NCI-H446 treated with DMSO at 0.1 percent for 48 hours (cell line): Measurements from ENCODE around the gene AHI1.
"Not testable (repeated sequence)": the region's sequence is repeated elsewhere in the genome, so short reads cannot be mapped to it uniquely, and the experiment has no call there.

Experiments used
- DNase-seq: peaks from one replicate; lab custom pipeline; 2025; lab: John Stamatoyannopoulos, UW

The AHI1 gene

GRCh38 chr6:135390458-135390857 lies 107.1 kb downstream of the AHI1 start:
- no peak for DNase-seq

- DNase-seq = no peak
These were observed 112.2 kb downstream of the AHI1 start for GRCh38 chr6:135385299-135385698.

GRCh38 chr6:135383766-135384165 lies 113.8 kb downstream of the AHI1 start:
- no peak for DNase-seq

GRCh38 chr6:135383301-135383700 lies 114.2 kb downstream of the AHI1 start:
- no peak for DNase-seq

- no peak for DNase-seq
These were observed 115.3 kb downstream of the AHI1 start for GRCh38 chr6:135382182-135382628.

GRCh38 chr6:135380793-135381192 lies 116.7 kb downstream of the AHI1 start:
- no peak for DNase-seq

- no peak for DNase-seq
These were observed 117.9 kb downstream of the AHI1 start for GRCh38 chr6:135379647-135380046.

GRCh38 chr6:135372758-135373157 lies 124.8 kb downstream of the AHI1 start:
- DNase-seq = no peak

GRCh38 chr6:135363622-135364021 lies 133.9 kb downstream of the AHI1 start:
- not testable (repeated sequence) for DNase-seq

GRCh38 chr6:135362124-135362523 lies 135.4 kb downstream of the AHI1 start:
- DNase-seq = no peak

GRCh38 chr6:135360222-135360621 lies 137.3 kb downstream of the AHI1 start:
- DNase-seq = no peak

GRCh38 chr6:135358985-135359384 lies 138.6 kb downstream of the AHI1 start:
- no peak for DNase-seq

GRCh38 chr6:135358251-135358821 lies 139.2 kb downstream of the AHI1 start:
- no peak for DNase-seq

- no peak for DNase-seq
These were observed 143.1 kb downstream of the AHI1 start for GRCh38 chr6:135354407-135354806.

- no peak for DNase-seq
These were observed 144.4 kb downstream of the AHI1 start for GRCh38 chr6:135353113-135353512.

GRCh38 chr6:135351635-135352034 lies 145.9 kb downstream of the AHI1 start:
- no peak for DNase-seq

- no peak for DNase-seq
These were observed 149.7 kb downstream of the AHI1 start for GRCh38 chr6:135347887-135348286.

GRCh38 chr6:135346747-135347146 lies 150.8 kb downstream of the AHI1 start:
- no peak for DNase-seq

- DNase-seq = no peak
These were observed 153.0 kb downstream of the AHI1 start for GRCh38 chr6:135344526-135344925.

- not testable (repeated sequence) for DNase-seq
These were observed 157.6 kb downstream of the AHI1 start for GRCh38 chr6:135339920-135340319.

GRCh38 chr6:135334169-135334568 lies 163.4 kb downstream of the AHI1 start:
- no peak for DNase-seq

- no peak for DNase-seq
These were observed 166.5 kb downstream of the AHI1 start for GRCh38 chr6:135331002-135331401.

- DNase-seq = no peak
These were observed 167.4 kb downstream of the AHI1 start for GRCh38 chr6:135329851-135330803.
